MCF 10A (cell line): Measurements from ENCODE around the gene FBLN2. TPM values are rescaled to one million over a fixed set of nuclear protein-coding genes. Genes with fewer than 3 reads are reported as not detected.

Experiments
- BruUV-seq: library from RNA; stranded (reverse); fragments of 400-500 nt; replicated peaks from 2 replicates; lab custom pipeline; 2021; lab: Mats Ljungman, UMichigan
- CTCF ChIA-PET: fragments of 300-600 bp; sonication (Branson Sonifier 250); formaldehyde crosslinking; extraction: SDS; loops from one replicate; lab custom pipeline; 2021; ENCODE audit warnings: antibody characterized with exemption, inconsistent platforms; lab: Yijun Ruan, JAX
- POLR2A ChIA-PET: fragments of 300-600, 350-650 bp; sonication (Branson Sonifier 250); formaldehyde crosslinking; extraction: SDS; loops from one replicate; lab custom pipeline; 2020; ENCODE audit warnings: antibody characterized with exemption, inconsistent platforms; lab: Yijun Ruan, JAX
- DNase-seq: peaks from one replicate; pipeline ENCODE4 v3.0.0-alpha.2; 2018; ENCODE audit not compliant: unreplicated experiment
- H3K27ac Mint-ChIP-seq: one replicate; pipeline ENCODE4 v1.8.0; 2022; ENCODE audit warnings: mild to moderate bottlenecking, low read depth, mixed read lengths; ENCODE audit not compliant: unreplicated experiment
- H3K27me3 Mint-ChIP-seq: one replicate; pipeline ENCODE4 v1.8.0; 2022; ENCODE audit warnings: mixed read lengths; ENCODE audit not compliant: insufficient read depth, unreplicated experiment
- H3K36me3 Mint-ChIP-seq: one replicate; pipeline ENCODE4 v1.8.0; 2022; ENCODE audit warnings: mild to moderate bottlenecking, moderate library complexity, mixed read lengths; ENCODE audit not compliant: insufficient read depth, unreplicated experiment
- H3K4me1 Mint-ChIP-seq: one replicate; pipeline ENCODE4 v1.8.0; 2022; ENCODE audit warnings: mixed read lengths; ENCODE audit not compliant: insufficient read depth, unreplicated experiment
- H3K4me3 Mint-ChIP-seq: one replicate; pipeline ENCODE4 v1.8.0; 2022; ENCODE audit warnings: mild to moderate bottlenecking, moderate library complexity, mixed read lengths; ENCODE audit not compliant: unreplicated experiment
- H3K9me3 Mint-ChIP-seq: one replicate; pipeline ENCODE4 v1.8.0; 2022; ENCODE audit warnings: mixed read lengths; ENCODE audit not compliant: unreplicated experiment
- CTCF ChIP-seq: fragments of 200-600 bp; IDR thresholded peaks from one replicate; pipeline ENCODE4 v1.8.0; 2022; ENCODE audit warnings: antibody characterized with exemption, mild to moderate bottlenecking; ENCODE audit not compliant: unreplicated experiment
- intact Hi-C: fragments of 100-400 bp; cut with micrococcal nuclease; formaldehyde crosslinking; loops from 2 replicates; pipeline ENCODE4 v1.14.1; 2022
- total RNA-seq: library from RNA; stranded (reverse); gene quantifications from 2 replicates; pipeline ENCODE4 v1.2.3, GENCODE V29; 2022

FBLN2 gene
- total RNA-seq, 1 experiment from 2014 or later, result not detected

- TF ChIP-seq CTCF, result no peak
- intact Hi-C loops, result no loop called here
- no TSS peak for BruUV-seq
- no peak for DNase-seq
- Mint-ChIP-seq H3K27me3 (no peaks in the 10 kb centered on the region), H3K27ac (peak overlapping the region; percentile 77), H3K4me3 (no peak overlapping the region), H3K4me1 (peaks cover 44% of the 10 kb centered on the region), H3K9me3 (no peaks in the 10 kb centered on the region), H3K36me3 (no peaks in the 10 kb centered on the region)
- ChIA-PET POLR2A (interaction anchor here (0.6 kb wide), 2 partner anchors 8 to 622 kb away, joined by 3 read pairs; no protein-coding TSS in a partner anchor), CTCF (interaction anchor here (0.7 kb wide), 1 partner anchor 27 kb away, joined by 3 read pairs; no protein-coding TSS in a partner anchor)
Measured at GRCh38 chr3:13532631-13533030, 16.3 kb upstream of the FBLN2 start.

GRCh38 chr3:13533885-13534301 is 15.0 kb upstream of the FBLN2 start:
- BruUV-seq, result no TSS peak
- DNase-seq, result peak; percentile 75
- CTCF ChIA-PET, result interaction anchor here (0.6 to 1.3 kb wide), 4 partner anchors 8 to 669 kb away, joined by 3 to 5 read pairs (median 3); no protein-coding TSS in a partner anchor
- Mint-ChIP-seq H3K9me3 (no peaks in the 10 kb centered on the region), H3K4me1 (peaks cover 54% of the 10 kb centered on the region), H3K4me3 (no peak overlapping the region), H3K27me3 (no peaks in the 10 kb centered on the region), H3K27ac (peak overlapping the region; percentile 77), H3K36me3 (no peaks in the 10 kb centered on the region)
- TF ChIP-seq CTCF, result no peak
- POLR2A ChIA-PET, result interaction anchor here (0.6 to 1.1 kb wide), 3 partner anchors 9 to 189 kb away, joined by 3 read pairs; no protein-coding TSS in a partner anchor
- intact Hi-C loops, result no loop called here

- no TSS peak for BruUV-seq
- Mint-ChIP-seq H3K9me3 (no peaks in the 10 kb centered on the region), H3K27me3 (no peaks in the 10 kb centered on the region), H3K4me3 (no peak overlapping the region), H3K27ac (no peak overlapping the region), H3K36me3 (no peaks in the 10 kb centered on the region), H3K4me1 (peaks cover 50% of the 10 kb centered on the region)
- ChIA-PET CTCF (interaction anchor here (0.9 kb wide), 1 partner anchor 113 kb away, joined by 3 read pairs; no protein-coding TSS in a partner anchor), POLR2A (no interaction called here)
- intact Hi-C loops, result no loop called here
- DNase-seq, result no peak
- no peak for TF ChIP-seq CTCF
Measured at GRCh38 chr3:13535526-13535875, 13.4 kb upstream of the FBLN2 start.

GRCh38 chr3:13535905-13536304 is 13.0 kb upstream of the FBLN2 start:
- ChIA-PET POLR2A (interaction anchor here (0.7 to 1.2 kb wide), 2 partner anchors 12 to 103 kb away, joined by 3 read pairs; no protein-coding TSS in a partner anchor), CTCF (no interaction called here)
- Mint-ChIP-seq H3K27me3 (no peaks in the 10 kb centered on the region), H3K27ac (no peak overlapping the region), H3K4me1 (peaks cover 50% of the 10 kb centered on the region), H3K9me3 (peaks cover 4% of the 10 kb centered on the region), H3K4me3 (no peak overlapping the region), H3K36me3 (no peaks in the 10 kb centered on the region)
- no peak for DNase-seq
- TF ChIP-seq CTCF, result no peak
- intact Hi-C loops, result no loop called here
- BruUV-seq, result no TSS peak
